Right lobe of liver (tissue), 4 donors: ENCODE results near the gene NDUFC2.
A peak's percentile ranks its signal among the peaks of the same experiment; 100 is the strongest.

ENCODE experiments used
- CTCF ChIP-seq, 4 donors: fragments of 200-600 bp in 3 of 4; fragments of 450-650 bp in 1 of 4; IDR thresholded peaks; one replicate each; pipeline versions ENCODE4 v1.5.1 to v1.8.0; 2016 to 2022; ENCODE audit warnings: antibody characterized with exemption in 4 of 4, mild to moderate bottlenecking in 2 of 4
- POLR2A ChIP-seq: fragments of 450-650 bp; IDR thresholded peaks from one replicate; pipeline ENCODE4 v1.6.1; 2017; ENCODE audit warnings: antibody characterized with exemption, mild to moderate bottlenecking
- donor health status: DM: no; HTN: no; CAD: no.
- donor health status: DM: no; HTN: no; CAD: no.
- donor health status: DM: no; HTN: yes; CAD: no.

GRCh38 chr11:78038697-78039313 lies 40.9 kb downstream of the NDUFC2 start:
- TF ChIP-seq CTCF (IDR thresholded peaks at IDR 0.05) (no peak), POLR2A (peak; percentile 12)
